HL-60 (cell line): ENCODE results near the gene GRK1.

Source experiments
- DNase-seq, 2 experiments: peaks; one replicate each; pipeline ENCODE4 v3.0.0-alpha.2; 2010 to 2020; ENCODE audit warnings: low read depth in 1 of 2, low spot score in 1 of 2
- H3K27ac ChIP-seq: fragments of 250-450 bp; sonication (Bioruptor Pico); replicated peaks from 2 replicates; pipeline ENCODE4 v1.5.1; 2020; ENCODE audit warnings: mild to moderate bottlenecking, moderate library complexity
- H3K27me3 ChIP-seq: fragments of 250-450 bp; sonication (Bioruptor Pico); 2 replicates; pipeline ENCODE4 v1.5.1; 2021; ENCODE audit warnings: mild to moderate bottlenecking, moderate library complexity; ENCODE audit not compliant: insufficient read depth, poor library complexity, severe bottlenecking
- H3K4me3 ChIP-seq: replicated peaks from 2 replicates; pipeline ENCODE4 v1.5.1; 2011; ENCODE audit warnings: mild to moderate bottlenecking, control low read depth, low read length; ENCODE audit not compliant: insufficient read depth
- GABPA ChIP-seq: IDR thresholded peaks from 2 replicates; pipeline ENCODE4 v1.6.1; 2012; ENCODE audit warnings: low read depth
- POLR2AphosphoS5 ChIP-seq: IDR thresholded peaks from 2 replicates; pipeline ENCODE4 v1.6.1; 2012; ENCODE audit warnings: low read depth
- SPI1 ChIP-seq: IDR thresholded peaks from 2 replicates; pipeline ENCODE4 v1.6.1; 2012; ENCODE audit warnings: low read depth, mild to moderate bottlenecking, borderline replicate concordance
- TF ChIP-seq, protein P1 (sequence below): IDR thresholded peaks from one replicate; pipeline ENCODE4 v1.5.1; 2011; ENCODE audit warnings: low read length, control low read depth, inconsistent platforms; ENCODE audit not compliant: insufficient read depth
- TF ChIP-seq, protein P2 (sequence below): IDR thresholded peaks from 2 replicates; pipeline ENCODE4 v1.6.1; 2012; ENCODE audit warnings: low read depth; ENCODE audit not compliant: insufficient replicate concordance

GRK1 gene

DNA sequence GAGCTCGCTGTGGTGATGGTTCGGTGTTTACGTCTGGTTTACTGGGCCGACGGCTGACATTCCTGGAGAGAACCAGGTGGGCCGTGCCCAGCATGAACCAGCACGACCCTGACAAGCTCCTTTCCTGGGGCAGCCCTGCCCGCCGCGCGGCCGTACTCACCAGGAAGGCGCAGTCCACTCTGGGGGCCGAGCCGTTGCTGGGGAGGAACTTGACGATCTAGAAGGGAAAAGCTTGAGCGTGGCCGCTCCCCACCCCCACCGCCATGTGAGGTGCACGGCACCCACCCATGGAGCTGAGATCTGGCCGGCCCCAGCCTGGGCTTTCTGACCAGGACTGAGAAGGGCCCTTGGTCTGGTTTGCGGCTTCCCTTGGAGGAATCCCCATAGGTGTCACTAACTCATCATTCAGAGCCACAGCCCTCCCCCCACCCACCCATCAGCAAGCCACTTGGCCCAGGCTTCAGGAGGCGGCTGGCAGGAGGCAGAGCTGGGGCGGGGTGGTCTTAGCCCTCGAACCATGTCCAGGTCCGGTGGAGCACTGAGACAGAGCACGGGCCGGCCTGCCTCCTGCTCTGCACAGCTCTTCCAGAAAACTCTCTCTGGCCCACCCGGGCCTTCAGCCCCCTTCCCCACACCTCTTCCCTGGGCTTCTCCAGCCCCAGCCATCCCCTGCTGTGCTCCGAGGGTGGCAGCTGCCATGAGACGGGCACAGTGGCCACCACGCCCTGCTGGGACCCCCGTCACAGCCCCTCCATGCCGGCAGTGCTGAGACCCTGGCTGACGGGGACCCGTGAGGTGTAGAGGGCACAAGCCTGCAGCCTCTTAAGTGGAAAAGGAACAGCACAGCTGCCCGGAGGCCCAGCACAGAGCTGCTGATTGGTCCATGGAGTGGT is 15.3 kb upstream of the GRK1 start:
- Histone ChIP-seq H3K27ac (no peak overlapping the region), H3K27me3 (no peaks in the 10 kb centered on the region), H3K4me3 (no peak overlapping the region)
- DNase-seq: no peak
- TF ChIP-seq GABPA (no peak), POLR2AphosphoS5 (no peak), SPI1 (no peak)
- TF ChIP-seq, protein P1, sequence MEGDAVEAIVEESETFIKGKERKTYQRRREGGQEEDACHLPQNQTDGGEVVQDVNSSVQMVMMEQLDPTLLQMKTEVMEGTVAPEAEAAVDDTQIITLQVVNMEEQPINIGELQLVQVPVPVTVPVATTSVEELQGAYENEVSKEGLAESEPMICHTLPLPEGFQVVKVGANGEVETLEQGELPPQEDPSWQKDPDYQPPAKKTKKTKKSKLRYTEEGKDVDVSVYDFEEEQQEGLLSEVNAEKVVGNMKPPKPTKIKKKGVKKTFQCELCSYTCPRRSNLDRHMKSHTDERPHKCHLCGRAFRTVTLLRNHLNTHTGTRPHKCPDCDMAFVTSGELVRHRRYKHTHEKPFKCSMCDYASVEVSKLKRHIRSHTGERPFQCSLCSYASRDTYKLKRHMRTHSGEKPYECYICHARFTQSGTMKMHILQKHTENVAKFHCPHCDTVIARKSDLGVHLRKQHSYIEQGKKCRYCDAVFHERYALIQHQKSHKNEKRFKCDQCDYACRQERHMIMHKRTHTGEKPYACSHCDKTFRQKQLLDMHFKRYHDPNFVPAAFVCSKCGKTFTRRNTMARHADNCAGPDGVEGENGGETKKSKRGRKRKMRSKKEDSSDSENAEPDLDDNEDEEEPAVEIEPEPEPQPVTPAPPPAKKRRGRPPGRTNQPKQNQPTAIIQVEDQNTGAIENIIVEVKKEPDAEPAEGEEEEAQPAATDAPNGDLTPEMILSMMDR: no peak
- TF ChIP-seq, protein P2, sequence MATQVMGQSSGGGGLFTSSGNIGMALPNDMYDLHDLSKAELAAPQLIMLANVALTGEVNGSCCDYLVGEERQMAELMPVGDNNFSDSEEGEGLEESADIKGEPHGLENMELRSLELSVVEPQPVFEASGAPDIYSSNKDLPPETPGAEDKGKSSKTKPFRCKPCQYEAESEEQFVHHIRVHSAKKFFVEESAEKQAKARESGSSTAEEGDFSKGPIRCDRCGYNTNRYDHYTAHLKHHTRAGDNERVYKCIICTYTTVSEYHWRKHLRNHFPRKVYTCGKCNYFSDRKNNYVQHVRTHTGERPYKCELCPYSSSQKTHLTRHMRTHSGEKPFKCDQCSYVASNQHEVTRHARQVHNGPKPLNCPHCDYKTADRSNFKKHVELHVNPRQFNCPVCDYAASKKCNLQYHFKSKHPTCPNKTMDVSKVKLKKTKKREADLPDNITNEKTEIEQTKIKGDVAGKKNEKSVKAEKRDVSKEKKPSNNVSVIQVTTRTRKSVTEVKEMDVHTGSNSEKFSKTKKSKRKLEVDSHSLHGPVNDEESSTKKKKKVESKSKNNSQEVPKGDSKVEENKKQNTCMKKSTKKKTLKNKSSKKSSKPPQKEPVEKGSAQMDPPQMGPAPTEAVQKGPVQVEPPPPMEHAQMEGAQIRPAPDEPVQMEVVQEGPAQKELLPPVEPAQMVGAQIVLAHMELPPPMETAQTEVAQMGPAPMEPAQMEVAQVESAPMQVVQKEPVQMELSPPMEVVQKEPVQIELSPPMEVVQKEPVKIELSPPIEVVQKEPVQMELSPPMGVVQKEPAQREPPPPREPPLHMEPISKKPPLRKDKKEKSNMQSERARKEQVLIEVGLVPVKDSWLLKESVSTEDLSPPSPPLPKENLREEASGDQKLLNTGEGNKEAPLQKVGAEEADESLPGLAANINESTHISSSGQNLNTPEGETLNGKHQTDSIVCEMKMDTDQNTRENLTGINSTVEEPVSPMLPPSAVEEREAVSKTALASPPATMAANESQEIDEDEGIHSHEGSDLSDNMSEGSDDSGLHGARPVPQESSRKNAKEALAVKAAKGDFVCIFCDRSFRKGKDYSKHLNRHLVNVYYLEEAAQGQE: no peak

DNA sequence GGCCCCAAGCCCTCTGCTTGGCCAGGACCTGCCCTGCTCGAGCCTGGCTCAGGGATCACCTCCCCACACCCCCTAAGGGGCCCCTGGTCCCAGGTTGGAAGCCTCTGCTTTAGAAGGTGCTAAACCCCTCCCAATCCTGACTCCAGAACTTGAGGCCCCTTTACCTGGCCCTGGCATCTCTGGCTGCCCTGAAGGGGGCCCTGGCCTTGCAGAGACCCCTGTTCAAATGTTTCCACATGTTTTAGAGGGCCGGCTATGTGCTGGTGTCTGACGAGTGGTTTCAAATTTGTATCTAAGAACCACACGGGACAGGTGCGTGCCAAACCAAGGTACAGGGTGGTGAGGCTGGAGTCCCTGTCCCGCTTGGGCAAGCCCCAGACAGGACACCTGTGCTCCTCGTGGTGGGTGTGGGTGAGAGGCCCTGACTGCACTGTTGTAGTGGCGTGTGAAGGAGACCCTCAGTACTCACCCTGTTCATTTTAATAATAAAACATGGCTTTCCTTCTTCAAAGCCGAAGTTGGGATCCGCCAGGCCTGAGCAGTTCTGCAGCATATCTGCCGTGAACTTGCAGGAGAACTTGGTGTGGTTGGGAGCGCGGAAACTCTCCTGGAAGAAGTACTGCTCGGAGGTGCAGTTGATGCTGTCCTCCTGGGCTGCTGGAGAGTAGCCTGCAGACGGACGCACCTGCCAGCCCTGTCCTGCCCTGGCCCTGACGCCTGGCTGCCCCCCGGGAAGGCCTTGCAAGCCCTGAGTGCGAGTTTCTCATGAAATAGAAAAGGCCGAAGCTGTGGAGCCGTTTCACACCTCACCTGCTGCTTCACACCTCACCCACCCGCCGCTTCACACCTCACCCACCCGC is 14.4 kb upstream of the GRK1 start:
- Histone ChIP-seq H3K27ac (no peak overlapping the region), H3K27me3 (no peaks in the 10 kb centered on the region), H3K4me3 (no peak overlapping the region)
- DNase-seq: no peak
- TF ChIP-seq, protein P1: no peak
- TF ChIP-seq GABPA (no peak), SPI1 (no peak), POLR2AphosphoS5 (no peak)
- TF ChIP-seq, protein P2: no peak

DNA sequence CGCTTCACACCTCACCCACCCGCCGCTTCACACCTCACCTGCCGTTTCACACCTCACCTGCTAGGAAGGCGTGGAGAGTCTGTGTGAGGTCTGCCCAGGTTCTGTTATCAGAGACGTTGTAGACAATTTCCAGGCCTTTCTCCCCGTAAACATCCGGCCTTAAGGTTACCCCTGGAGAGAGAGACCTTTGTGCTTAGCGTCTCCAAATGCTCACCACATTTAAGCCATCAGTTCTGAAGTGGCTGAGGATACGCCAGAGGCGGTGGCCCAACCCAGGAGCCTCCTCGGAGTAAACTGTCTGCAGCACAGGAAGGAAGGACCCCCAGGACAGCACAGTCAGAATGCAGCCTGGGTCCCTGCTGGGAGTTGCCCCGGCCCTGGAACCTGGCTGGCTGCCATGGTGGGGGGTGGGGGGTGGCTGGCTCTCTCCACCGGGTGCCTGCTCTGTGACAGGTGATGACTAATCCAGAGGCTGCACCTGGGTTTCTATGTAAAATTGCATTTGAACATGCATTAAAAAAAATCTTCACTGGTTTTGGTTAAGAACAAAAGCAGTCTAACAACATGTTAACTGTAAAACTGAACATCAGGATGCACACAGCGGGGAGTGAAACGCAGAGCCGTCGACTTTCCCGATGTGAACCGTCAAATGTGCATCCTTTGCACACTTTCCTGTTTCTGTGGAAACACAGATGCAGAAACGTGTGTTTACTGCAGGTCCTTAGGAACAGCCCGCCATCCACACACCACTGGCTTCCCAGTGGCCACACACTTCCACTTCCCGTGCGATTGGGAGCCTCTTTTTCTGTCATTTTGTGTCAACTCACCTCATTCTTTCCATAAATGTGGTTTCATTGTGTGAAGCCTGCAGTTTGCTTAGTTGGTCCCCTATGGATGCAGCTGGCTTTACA is 13.5 kb upstream of the GRK1 start:
- H3K27ac ChIP-seq: no peak overlapping the region
- DNase-seq: no peak

More for the DNA sequence above, 13.5 kb upstream of the GRK1 start:
- TF ChIP-seq SPI1: no peak
- TF ChIP-seq, protein P1: no peak
- TF ChIP-seq, protein P2: no peak
- TF ChIP-seq POLR2AphosphoS5: no peak
- no peak for TF ChIP-seq GABPA
- no peak overlapping the region for H3K4me3 ChIP-seq
- H3K27me3 ChIP-seq: no peaks in the 10 kb centered on the region
